Hindlimb muscle (tissue), 1 donor: ENCODE results near the gene ISLR. TPM values are rescaled to one million over a fixed set of nuclear protein-coding genes. Genes with fewer than 3 reads are reported as not detected.

ENCODE experiments used
- DNase-seq: peaks from one replicate; pipeline ENCODE4 v3.0.0-alpha.2; 2013
- polyA plus RNA-seq: library from polyadenylated mRNA; unstranded; fragments of 120-200 nt; gene quantifications from one replicate; pipeline ENCODE4 v1.2.1, GENCODE V29; 2013; ENCODE audit not compliant: insufficient read length

Gene ISLR
- polyA plus RNA-seq, 1 donor: 152 TPM

GRCh38 chr15:74194572-74195559, 21.4 kb downstream of the ISLR start:
- DNase-seq: no peak

DNA sequence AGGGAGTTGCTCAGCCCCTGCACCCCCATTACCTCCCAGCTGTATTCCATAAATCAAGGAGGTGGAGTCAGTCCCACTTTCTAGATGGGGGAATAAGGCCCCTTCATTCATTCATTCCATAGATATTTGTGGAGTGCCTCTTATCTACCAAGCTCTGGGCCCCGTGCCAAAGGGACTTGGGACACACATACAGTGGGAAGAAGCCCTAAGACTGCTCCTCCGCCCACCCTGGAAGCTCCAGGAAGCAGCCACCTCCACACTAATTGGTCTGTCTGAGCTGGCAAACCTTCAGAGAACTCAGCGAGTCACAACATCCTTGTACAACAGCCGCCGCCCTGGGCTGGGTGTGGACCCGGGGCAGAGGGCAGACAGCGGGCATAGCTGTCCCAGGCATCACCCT, 22.7 kb downstream of the ISLR start:
- DNase-seq: no peak

- no peak for DNase-seq
Observed at GRCh38 chr15:74197176-74197965, 23.9 kb downstream of the ISLR start.

GRCh38 chr15:74199297-74199652, 25.8 kb downstream of the ISLR start:
- no peak for DNase-seq

GRCh38 chr15:74200412-74200815, 26.9 kb downstream of the ISLR start:
- no peak for DNase-seq

- DNase-seq: peak; percentile 59
Observed at GRCh38 chr15:74200871-74201419, 27.4 kb downstream of the ISLR start.

GRCh38 chr15:74201710-74202420, 28.4 kb downstream of the ISLR start:
- no peak for DNase-seq

GRCh38 chr15:74202452-74203401, 29.2 kb downstream of the ISLR start, which contains the start of gene STRA6:
Gene STRA6, minus strand, starts transcription at chr15:74202787. Its CDS starts 520 bp downstream, at chr15:74202267.
- no peak for DNase-seq

- no peak for DNase-seq
Observed at GRCh38 chr15:74203914-74204431, 30.5 kb downstream of the ISLR start.

DNA sequence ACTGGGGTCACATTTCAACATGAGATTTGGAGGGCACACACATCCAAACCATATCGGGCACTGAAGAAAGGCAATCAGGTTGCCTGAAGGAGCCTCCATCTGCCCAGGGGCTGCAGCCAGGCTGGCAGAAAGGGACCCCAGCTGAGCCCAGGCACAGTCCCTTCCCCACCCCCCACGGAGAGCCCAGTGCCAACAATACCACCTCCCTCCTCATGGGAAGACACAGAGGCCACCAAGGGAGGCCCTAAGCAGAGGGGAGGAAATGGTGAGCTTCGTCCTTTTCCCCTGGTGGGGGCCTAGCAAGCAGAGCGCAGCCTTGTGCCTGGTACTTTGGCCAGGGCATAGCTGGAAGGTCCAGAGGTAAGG, 32.1 kb downstream of the ISLR start:
- DNase-seq: no peak

DNA sequence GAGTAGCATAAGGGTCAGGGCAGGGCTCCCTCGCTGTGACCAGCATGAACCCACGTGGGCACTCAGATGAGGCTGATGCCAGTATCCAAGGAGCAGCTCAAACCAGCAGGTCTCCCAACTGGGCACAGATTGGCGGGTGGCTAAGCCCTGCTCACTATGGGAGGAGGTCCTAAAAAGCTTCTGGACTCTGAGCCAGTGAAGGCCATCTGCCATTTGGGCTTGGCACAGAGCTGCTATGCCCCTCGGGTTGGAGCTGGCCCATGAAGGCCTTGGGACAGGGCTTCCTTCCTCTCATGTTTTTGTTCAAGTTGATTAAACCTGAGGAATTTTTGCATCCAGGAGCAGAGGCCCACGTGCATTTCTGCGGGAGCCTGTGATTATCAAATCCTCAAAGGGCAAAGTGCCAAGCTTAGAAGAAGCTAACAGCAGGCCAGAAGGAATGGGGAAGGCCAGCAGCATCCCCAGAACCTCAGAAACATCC, 33.3 kb downstream of the ISLR start:
- no peak for DNase-seq

DNA sequence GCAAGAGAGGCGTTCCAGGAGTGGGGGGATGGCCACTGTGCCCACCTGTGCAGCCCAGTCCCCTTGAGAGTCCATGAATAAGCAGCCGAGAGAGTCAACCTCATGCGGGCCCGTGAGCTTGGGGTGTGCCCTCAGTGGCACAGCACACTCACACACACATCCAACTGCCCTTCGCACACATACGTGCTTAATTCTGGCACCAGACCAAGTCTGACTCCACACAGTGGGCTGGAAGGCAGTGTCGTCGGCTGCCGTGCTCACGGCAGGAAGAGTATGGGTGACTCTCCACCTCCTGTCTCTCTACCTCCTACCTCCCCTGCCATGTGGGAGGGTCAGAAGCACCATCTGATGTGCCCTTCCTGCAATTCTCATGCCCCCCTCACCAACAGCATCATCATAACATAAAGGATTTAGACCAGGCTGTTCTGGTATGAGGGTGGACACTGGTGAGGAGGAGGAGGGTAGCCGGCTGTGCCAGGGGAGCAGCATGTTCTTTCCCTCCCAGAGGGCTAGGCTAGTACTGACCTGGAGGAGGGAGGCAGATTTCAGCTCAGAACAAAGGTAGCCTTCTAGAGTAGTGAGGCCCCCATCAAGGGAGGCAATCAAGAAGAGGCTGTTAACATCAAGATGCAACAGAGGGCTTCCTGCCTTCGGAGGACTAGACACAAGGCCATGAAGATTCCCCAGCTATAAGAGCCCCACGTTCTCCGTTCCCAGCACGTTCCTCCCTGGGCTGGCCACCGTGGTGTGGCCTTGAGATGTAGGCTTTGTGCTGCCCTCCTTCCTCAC, 34.3 kb downstream of the ISLR start:
- no peak for DNase-seq

DNA sequence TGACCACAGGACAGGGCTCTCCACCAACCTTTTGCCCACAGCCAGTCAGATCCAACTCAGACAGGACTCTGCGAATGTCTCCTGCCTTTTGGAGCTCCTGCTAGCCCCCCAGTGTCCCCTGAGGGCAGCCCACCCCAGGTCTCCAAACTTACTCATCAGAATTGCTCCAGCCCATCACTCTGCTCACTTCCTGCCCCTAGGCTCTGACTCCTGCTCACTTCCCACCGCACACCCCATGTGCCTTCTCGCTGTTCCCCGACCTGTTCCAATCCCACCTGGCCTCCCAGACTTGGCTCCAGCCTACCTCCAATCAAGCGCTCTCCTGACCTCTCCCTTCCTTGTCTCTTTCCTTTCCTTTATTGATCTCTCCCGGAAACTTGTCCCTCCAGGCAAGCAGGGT, 35.0 kb downstream of the ISLR start:
- DNase-seq: no peak

DNA sequence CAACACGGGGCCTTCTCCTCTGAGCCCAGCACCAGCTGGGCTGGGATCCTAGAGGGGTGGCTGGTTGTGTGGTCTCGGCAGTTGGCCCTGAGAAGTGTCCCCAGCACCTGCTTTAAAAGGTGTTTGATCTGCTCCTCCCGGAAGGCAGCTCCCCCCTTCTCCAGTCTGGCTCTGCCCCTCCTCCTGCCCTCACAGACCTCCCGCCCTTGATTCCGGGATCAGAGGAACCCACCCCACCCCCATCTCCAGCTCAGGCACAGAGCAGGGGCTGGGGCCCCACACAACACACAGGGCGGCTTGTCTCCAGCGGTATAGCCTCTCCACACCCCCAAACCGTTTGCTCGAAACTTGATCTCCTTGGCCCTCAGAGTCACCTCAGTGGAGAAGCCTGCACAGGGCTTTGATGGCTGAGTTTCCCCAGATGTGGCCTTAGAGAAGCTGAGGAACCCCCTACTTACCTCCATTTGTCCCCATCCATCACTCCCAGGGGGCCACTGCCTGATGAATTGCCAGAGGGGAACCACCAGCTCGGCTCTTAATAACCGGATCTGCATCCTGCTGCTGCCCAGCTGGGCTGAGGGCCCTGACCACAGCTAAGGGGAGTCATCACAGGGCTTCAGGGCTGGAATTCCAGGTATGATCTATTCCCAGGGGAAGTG, 35.5 kb downstream of the ISLR start:
- no peak for DNase-seq

GRCh38 chr15:74209560-74209958, 36.0 kb downstream of the ISLR start:
- no peak for DNase-seq

DNA sequence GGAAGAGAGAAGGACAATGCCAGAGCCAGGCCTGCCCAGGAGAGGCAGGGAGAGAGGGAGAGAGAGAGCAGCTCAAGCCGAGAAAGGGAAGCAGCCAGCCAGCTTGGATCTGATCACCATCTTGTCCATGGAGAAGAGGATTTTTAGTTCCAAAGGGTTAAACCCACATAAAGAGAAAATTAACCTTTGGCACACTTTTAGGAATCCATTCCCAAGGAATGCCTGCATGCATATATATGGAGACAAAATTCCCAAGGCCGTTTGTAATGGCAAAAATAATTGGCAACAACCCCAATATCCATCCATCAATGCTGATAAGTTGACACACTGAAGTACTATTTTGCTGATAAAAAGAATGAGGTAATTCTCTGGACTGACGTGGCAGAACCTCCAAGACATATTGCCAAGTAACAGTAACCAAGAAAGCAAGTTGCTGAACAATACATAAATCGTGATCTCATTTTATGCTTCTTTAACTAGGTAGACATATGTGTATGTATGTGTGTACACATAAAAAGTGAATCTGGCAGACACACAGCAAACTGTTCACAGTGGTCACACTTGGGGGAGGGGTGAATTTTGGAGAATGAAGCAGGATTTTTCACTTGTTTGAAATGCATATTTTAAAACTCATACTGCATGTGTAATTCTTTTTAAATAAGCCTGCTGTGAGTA, 36.6 kb downstream of the ISLR start:
- DNase-seq: no peak

- no peak for DNase-seq
Observed at GRCh38 chr15:74210729-74211128, 37.2 kb downstream of the ISLR start.

DNA sequence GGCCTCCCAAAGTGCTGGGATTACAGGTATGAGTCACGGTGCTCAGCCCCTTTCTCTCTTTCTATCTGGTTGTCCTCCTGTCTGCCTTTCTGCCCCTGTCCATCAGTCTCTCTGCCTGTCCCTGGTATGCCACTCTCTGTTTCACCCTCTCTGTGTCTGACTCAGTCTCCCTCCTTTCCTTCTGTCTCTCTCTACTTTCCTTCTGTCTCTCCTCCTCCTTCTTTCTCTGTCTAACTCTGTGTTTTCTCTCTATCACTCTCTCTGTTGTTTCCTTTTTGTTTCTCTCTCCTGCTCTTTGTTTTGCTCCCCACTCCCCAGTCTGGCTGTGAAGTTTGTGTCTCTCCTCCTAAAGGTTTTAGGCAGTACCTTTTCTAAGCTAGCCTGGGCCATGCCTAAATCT, 38.1 kb downstream of the ISLR start:
- no peak for DNase-seq

- DNase-seq: no peak
Observed at GRCh38 chr15:74212494-74212893, 39.0 kb downstream of the ISLR start.
